Left ventricle myocardium inferior (tissue), 1 donor: Measurements from ENCODE around the gene OR14I1. TPM values are rescaled to one million over a fixed set of nuclear protein-coding genes. Genes with fewer than 3 reads are reported as not detected.

Source experiments
- DNase-seq: peaks from one replicate; pipeline ENCODE4 v3.0.0-alpha.2; 2020
- H3K27ac ChIP-seq: fragments of 200-600 bp; replicated peaks from 2 replicates; pipeline ENCODE4 v1.8.0; 2021
- H3K27me3 ChIP-seq: fragments of 200-600 bp; 2 replicates; pipeline ENCODE4 v1.8.0; 2021; ENCODE audit warnings: low read depth
- H3K36me3 ChIP-seq: fragments of 200-600 bp; 2 replicates; pipeline ENCODE4 v1.8.0; 2021
- H3K4me1 ChIP-seq: fragments of 200-600 bp; 2 replicates; pipeline ENCODE4 v1.8.0; 2021
- H3K4me3 ChIP-seq: fragments of 200-600 bp; 2 replicates; pipeline ENCODE4 v1.8.0; 2021; ENCODE audit warnings: mild to moderate bottlenecking, moderate library complexity
- H3K9me3 ChIP-seq: fragments of 200-600 bp; replicated peaks from 2 replicates; pipeline ENCODE4 v1.8.0; 2021
- intact Hi-C: fragments of 100-400 bp; cut with micrococcal nuclease; formaldehyde crosslinking; loops from one replicate; pipeline ENCODE4 v1.11.0; 2022
- long read RNA-seq: library from polyadenylated mRNA; unstranded; transcript quantifications from one replicate; pipeline ENCODE4 v2.0.0, GENCODE V29; 2021
- total RNA-seq: library from RNA; stranded (reverse); fragmentation: NEBNext Ultra II Directional; extraction: Animal tissue kit (Norgen Biotek cat#: 25700); gene quantifications from one replicate; pipeline ENCODE4 v1.2.1, GENCODE V29; 2021
- TF ChIP-seq, protein P1 (sequence below): fragments of 200-600 bp; IDR thresholded peaks from 2 replicates; pipeline ENCODE4 v1.8.0; 2021; ENCODE audit warnings: antibody characterized with exemption, mild to moderate bottlenecking, borderline replicate concordance
- donor health status: DM: no; HTN: yes; CAD: no; lungs with severe emphysema.

The OR14I1 gene
- not detected for total RNA-seq
- long read RNA-seq, result 0 reads

DNA sequence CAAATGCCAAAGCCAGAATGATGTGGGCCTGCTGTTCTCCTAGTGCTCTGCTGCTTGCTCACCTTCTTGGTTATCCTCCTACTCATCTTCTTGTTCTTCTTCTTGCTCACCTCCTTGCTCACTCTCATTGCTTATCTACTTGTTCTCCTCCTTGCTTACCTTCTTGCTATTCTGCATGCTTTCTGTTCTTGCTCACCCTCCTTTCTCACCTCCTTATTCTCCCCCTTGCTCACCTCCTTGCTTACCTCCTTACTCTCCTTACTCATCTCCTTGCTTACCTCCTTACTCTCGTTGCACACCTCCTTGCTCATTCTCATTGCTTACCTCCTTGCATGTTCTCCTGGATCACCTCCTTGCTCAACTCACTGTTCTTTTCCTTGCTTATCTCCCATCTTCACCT, at the start of gene OR14I1:
TSS of gene OR14I1 (minus strand) at position 53 of the 400 bp plus-strand sequence.
- no peak for DNase-seq
- Histone ChIP-seq H3K9me3 (no peaks in the 10 kb centered on the region), H3K4me1 (no peaks in the 10 kb centered on the region), H3K36me3 (no peaks in the 10 kb centered on the region), H3K27me3 (peaks cover 29% of the 10 kb centered on the region), H3K4me3 (no peak within 1 kb of the TSS), H3K27ac (no peak within 1 kb of the TSS)
- intact Hi-C loops, result no loop called here
- TF ChIP-seq, protein P1, sequence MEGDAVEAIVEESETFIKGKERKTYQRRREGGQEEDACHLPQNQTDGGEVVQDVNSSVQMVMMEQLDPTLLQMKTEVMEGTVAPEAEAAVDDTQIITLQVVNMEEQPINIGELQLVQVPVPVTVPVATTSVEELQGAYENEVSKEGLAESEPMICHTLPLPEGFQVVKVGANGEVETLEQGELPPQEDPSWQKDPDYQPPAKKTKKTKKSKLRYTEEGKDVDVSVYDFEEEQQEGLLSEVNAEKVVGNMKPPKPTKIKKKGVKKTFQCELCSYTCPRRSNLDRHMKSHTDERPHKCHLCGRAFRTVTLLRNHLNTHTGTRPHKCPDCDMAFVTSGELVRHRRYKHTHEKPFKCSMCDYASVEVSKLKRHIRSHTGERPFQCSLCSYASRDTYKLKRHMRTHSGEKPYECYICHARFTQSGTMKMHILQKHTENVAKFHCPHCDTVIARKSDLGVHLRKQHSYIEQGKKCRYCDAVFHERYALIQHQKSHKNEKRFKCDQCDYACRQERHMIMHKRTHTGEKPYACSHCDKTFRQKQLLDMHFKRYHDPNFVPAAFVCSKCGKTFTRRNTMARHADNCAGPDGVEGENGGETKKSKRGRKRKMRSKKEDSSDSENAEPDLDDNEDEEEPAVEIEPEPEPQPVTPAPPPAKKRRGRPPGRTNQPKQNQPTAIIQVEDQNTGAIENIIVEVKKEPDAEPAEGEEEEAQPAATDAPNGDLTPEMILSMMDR, result no peak

DNA sequence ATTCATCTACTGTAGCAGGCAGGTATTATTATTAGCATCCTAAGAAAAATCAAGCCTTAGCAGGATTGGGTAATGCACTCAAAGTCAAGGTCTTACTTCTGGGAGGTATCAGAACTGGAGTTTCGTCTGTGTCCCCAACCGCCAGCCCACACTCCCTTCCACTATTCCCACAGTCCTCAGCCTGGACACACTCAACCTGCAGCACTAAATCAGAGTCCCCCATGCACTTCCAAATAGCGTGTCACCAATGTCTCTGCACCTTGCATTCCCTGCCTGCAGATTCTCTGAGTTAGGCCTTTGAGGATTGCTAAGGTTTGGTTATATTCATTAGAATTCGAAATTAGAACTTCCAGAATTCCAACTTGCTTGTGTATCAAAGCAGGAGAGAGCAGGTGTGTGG, 49.1 kb upstream of the OR14I1 start:
- Histone ChIP-seq H3K4me1 (no peaks in the 10 kb centered on the region), H3K4me3 (no peak overlapping the region), H3K27me3 (no peaks in the 10 kb centered on the region), H3K36me3 (no peaks in the 10 kb centered on the region), H3K9me3 (no peaks in the 10 kb centered on the region), H3K27ac (no peak overlapping the region)
- TF ChIP-seq, protein P1, result no peak
- DNase-seq, result no peak
- intact Hi-C loops, result no loop called here

DNA sequence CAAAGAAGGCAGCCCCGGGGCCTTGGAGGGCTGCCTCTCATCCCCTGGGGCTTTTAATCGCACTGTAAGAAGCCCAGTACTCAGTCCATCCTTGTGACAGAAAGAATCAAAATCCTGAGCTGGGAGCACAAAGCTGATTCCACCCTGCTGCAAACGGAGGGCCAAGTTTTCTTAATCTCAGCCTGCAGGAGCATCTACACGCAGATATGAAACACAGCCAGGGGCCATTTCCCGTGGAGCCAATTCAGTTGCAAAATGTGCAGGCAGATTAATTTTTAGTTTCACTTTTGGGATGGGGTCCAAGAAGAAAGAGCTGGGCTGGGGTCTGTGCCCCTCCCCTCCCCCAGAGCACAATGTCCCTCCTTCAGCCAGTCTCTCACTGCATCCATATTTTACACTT, 48.6 kb upstream of the OR14I1 start:
- Histone ChIP-seq H3K27me3 (no peaks in the 10 kb centered on the region), H3K36me3 (no peaks in the 10 kb centered on the region), H3K4me3 (no peak overlapping the region), H3K27ac (no peak overlapping the region), H3K9me3 (no peaks in the 10 kb centered on the region), H3K4me1 (no peaks in the 10 kb centered on the region)
- TF ChIP-seq, protein P1, result no peak
- intact Hi-C loops, result no loop called here
- DNase-seq, result no peak

GRCh38 chr1:248750496-248750895, 47.9 kb upstream of the OR14I1 start:
- Histone ChIP-seq H3K9me3 (no peaks in the 10 kb centered on the region), H3K27ac (no peak overlapping the region), H3K36me3 (no peaks in the 10 kb centered on the region), H3K27me3 (no peaks in the 10 kb centered on the region), H3K4me1 (no peaks in the 10 kb centered on the region), H3K4me3 (no peak overlapping the region)
- DNase-seq, result no peak
- TF ChIP-seq, protein P1, result no peak
- intact Hi-C loops, result no loop called here

- no peak overlapping the region for H3K4me3 ChIP-seq
- DNase-seq, result no peak
- H3K36me3 ChIP-seq, result no peaks in the 10 kb centered on the region
- TF ChIP-seq, protein P1, result no peak
- intact Hi-C loops, result no loop called here
- no peaks in the 10 kb centered on the region for H3K27me3 ChIP-seq
- H3K4me1 ChIP-seq, result no peaks in the 10 kb centered on the region
- no peaks in the 10 kb centered on the region for H3K9me3 ChIP-seq
- H3K27ac ChIP-seq, result no peak overlapping the region
These were observed 45.6 kb upstream of the OR14I1 start for GRCh38 chr1:248748211-248748610.

- Histone ChIP-seq H3K9me3 (no peaks in the 10 kb centered on the region), H3K4me3 (no peak overlapping the region), H3K4me1 (no peaks in the 10 kb centered on the region), H3K27me3 (peaks cover 14% of the 10 kb centered on the region), H3K27ac (no peak overlapping the region), H3K36me3 (no peaks in the 10 kb centered on the region)
- intact Hi-C loops, result no loop called here
- no peak for DNase-seq
- TF ChIP-seq, protein P1, result no peak
These were observed 38.3 kb upstream of the OR14I1 start for GRCh38 chr1:248740876-248741275.
